IgD-negative memory B cell (primary cell): Measurements from ENCODE around the gene SZT2. TPM values are rescaled to one million over a fixed set of nuclear protein-coding genes. Genes with fewer than 3 reads are reported as not detected.
A peak's percentile ranks its signal among the peaks of the same experiment; 100 is the strongest.
"Not testable (repeated sequence)": the region's sequence is repeated elsewhere in the genome, so short reads cannot be mapped to it uniquely, and the experiment has no call there.

ENCODE experiments used
- H3K27ac Mint-ChIP-seq, 3 donors: one replicate each; pipeline ENCODE4 v1.8.0; 2020 to 2022; ENCODE audit warnings: mild to moderate bottlenecking in 3 of 3, mixed read lengths in 3 of 3, moderate library complexity in 1 of 3
- H3K27me3 Mint-ChIP-seq: one replicate; pipeline ENCODE4 v1.8.0; 2021; ENCODE audit warnings: mixed read lengths
- H3K36me3 Mint-ChIP-seq: one replicate; pipeline ENCODE4 v1.8.0; 2020; ENCODE audit warnings: mild to moderate bottlenecking, mixed read lengths
- H3K4me1 Mint-ChIP-seq, 3 donors: one replicate each; pipeline ENCODE4 v1.8.0; 2020 to 2022; ENCODE audit warnings: mixed read lengths in 3 of 3, mild to moderate bottlenecking in 1 of 3
- H3K4me3 Mint-ChIP-seq, 4 donors: one replicate each; pipeline ENCODE4 v1.8.0; 2020 to 2022; ENCODE audit warnings: mild to moderate bottlenecking in 4 of 4, mixed read lengths in 4 of 4, moderate library complexity in 3 of 4
- H3K9me3 Mint-ChIP-seq, 3 donors: one replicate each; pipeline ENCODE4 v1.8.0; 2020 to 2021; ENCODE audit warnings: mixed read lengths in 3 of 3, mild to moderate bottlenecking in 1 of 3
- polyA plus RNA-seq: library from polyadenylated mRNA; unstranded; fragments of 300-500 nt; fragmentation: Illumina TruSeq; gene quantifications from one replicate; pipeline ENCODE4 v1.2.3, GENCODE V29; 2021

The SZT2 gene
- polyA plus RNA-seq, 1 donor from 2014 or later: 8.0 TPM

DNA sequence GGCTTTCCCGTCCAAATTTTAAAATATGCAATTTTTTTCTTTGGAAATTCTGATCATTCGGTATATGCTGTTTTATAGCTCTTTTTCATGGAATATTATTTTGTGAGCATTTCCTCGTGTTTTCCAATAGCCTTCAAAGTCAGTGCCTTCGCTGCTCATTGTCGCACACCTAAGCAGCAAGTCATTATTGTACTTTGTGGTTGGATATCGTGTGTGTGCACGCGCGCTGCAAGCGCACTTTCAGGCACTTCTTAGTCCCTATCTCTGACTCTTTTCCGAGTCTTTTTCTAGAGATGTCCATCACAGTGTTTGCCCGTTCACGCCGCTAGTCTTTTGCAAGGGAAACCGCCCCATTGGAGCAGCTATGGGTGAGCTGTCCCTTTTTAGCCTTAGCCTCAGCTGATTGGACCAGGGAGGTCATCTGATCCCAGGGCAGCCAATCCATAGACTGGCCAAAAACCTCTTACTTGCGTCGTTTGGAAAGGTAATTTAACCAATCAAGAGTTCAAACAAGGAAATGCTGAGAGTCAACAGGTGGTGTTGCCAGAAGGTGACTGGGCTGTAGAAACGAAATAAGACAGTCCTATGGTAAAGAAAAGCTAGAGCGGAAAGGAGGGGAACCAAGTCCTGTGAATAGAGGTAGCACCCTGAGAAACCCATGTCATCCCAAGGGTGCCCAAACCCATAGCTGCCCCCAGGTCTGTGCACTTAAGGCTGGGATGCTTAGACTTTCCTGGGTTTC lies 64.7 kb downstream of the SZT2 start:
- peak overlapping the region; percentile 91 to 98 (median 94) for H3K4me3 Mint-ChIP-seq
- no peaks in the 10 kb centered on the region for H3K9me3 Mint-ChIP-seq
- peak overlapping the region; percentile 51 to 90 (median 68) for H3K27ac Mint-ChIP-seq
- H3K4me1 Mint-ChIP-seq: peaks cover 6 to 12% (median 12%) of the 10 kb centered on the region in 3 donors
- peaks cover 12% of the 10 kb centered on the region for H3K27me3 Mint-ChIP-seq
- H3K36me3 Mint-ChIP-seq: peaks cover 3% of the 10 kb centered on the region

DNA sequence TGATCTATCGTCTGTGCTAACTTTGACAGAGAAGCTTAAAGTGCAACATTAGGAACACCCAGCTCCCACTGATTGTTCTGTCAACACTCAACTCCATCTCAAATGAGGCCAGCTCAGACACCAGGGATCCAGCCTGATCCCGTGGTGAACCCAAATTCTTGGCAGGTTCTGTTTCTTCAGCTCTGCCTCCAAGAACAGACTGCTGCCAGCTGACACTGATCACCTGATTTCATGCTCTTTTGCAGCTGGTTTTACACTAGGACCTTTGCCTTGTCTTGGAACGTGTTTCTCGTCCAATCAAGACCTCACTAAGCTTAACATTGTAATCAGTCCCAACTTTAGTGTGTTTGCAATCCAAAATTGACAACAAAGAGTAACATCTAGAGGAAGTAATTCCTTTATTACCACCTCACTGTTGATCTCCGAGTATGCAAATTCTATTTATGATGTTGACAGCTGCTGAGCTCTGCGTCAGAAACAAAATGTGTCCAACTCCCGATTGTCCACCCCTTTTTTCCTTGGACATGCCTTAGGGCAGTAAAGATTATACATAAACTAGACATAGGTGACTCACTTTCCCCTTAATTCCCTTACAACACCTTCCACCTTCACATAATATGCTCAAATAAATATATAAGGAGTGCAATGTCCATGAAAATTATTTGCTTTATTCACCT lies 65.7 kb downstream of the SZT2 start:
- H3K4me1 Mint-ChIP-seq: peaks cover 6 to 12% (median 12%) of the 10 kb centered on the region in 3 donors
- H3K36me3 Mint-ChIP-seq: peaks cover 3% of the 10 kb centered on the region
- H3K4me3 Mint-ChIP-seq: peak overlapping the region in 2 of 4 donors; percentile 60 to 98
- no peaks in the 10 kb centered on the region for H3K9me3 Mint-ChIP-seq
- H3K27ac Mint-ChIP-seq: no peak overlapping the region
- H3K27me3 Mint-ChIP-seq: peaks cover 12% of the 10 kb centered on the region

DNA sequence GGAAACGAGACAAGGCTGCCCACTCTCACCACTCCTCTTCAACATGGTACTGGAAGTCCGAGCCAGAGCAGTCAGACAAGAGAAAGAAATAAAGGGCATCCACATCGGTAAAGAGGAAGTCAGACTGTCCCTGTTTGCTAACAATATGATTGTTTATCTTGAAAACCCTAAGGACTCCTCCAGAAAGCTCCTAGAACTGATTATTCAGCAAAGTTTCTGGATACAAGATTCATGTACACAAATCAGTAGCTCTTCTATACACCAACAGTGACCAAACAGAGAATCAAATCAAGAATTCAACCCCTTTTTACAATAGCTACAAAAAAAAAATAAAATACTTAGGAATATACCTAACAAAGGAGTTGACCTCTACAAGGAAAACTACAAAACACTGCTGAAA lies 68.7 kb downstream of the SZT2 start:
- H3K9me3 Mint-ChIP-seq, H3K36me3 Mint-ChIP-seq, H3K4me3 Mint-ChIP-seq, H3K4me1 Mint-ChIP-seq, H3K27ac Mint-ChIP-seq: not testable (repeated sequence)
- H3K27me3 Mint-ChIP-seq: peaks cover 12% of the 10 kb centered on the region

DNA sequence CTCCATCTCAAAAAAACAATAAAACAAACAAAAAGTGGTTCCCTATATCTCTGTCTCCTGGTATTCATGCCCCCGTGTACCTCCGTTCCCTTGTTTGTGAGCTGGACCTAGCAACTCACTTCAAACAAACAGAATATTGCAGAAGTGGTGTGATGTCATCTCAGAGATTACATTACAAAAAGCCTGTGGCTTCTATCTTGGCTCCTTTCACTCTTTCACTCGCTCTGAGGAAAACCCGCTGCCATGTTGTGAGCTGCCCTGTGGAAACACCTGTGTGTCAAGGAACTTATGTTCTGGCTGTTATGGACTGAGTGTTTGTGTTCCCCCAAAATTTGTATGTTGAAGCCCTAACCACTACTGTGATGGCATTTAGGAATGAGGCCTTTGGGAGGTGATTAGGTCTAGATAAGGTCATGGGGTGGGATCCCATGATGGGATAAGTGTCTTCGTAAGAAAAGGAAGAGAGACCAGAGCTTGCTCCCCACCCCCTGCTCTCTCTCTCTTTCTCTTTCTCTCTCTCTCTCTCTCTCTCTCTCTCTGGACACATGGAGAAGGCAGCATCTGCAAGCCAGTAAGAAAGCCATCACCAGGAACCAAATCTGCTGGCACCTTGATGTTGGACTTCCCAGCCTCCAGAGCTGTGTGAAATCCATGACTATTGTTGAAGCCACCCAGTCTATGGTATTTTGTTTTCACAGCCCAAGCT lies 71.4 kb downstream of the SZT2 start:
- Mint-ChIP-seq H3K9me3 (peaks cover 0 to 2% (median 2%) of the 10 kb centered on the region in 3 donors), H3K27me3 (peaks cover 12% of the 10 kb centered on the region), H3K4me1 (peaks cover 0 to 1% (median 0%) of the 10 kb centered on the region in 3 donors), H3K4me3 (peak overlapping the region in 1 of 4 donors; percentile 30), H3K36me3 (peaks cover 3% of the 10 kb centered on the region), H3K27ac (no peak overlapping the region)

DNA sequence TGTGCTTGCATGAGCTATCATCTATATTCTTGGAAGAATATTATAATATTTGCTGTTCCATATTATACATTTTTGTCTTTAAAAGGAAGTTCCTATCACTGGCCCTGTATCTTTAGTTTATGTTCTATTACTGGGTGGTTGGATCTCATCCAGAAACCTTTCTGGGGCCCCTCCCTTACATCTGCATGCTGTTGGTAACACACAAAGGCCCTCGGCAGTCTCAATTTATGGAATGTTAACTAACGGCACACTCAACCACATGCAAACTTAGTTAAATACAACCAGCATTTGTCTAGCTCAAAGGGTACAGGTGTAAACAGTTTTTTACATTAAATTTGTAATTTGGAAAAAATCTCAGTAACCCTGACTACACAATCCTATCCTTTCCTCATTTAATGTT lies 73.8 kb downstream of the SZT2 start:
- Mint-ChIP-seq H3K4me3 (no peak overlapping the region), H3K27ac (no peak overlapping the region)

DNA sequence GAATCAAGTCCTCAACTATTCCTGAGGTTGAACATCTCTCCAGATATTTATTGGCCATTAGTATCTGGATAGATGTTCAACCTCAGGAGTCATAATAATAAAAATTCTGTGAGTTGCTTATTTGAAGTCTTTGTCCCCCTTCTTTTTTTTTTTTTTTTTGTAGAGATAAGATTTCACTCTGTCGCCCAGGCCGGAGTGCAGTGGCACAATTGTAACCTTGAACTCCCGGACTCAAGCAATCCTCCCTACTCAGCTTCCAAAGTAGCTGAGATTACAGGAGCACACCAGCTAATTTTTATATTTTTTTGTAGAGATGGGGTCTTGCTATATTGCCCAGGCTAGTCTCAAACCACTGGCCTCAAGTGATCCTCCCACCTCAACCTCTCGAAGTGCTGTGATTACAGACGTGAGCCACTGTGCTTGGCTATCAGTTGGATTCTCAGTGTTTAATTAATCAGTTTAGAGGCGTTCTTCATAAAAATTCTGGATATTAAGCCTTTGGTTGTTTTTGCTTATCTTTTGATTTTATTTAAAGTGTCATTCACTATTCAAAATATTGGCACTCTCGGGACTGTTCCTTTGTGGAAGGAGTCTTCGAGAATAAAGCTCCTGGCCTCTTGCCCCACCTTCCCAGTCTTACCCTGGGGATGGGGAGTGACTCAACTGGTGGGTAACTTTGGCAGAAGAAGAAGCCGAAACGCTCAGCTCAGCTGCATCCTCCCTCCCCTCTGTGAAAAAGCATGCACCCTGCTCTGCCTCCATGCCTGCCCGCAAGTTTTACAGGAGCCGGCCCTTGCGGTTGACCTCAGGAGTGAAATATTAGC lies 75.2 kb downstream of the SZT2 start:
- no peaks in the 10 kb centered on the region for H3K27me3 Mint-ChIP-seq

More for the DNA sequence above, 73.8 kb downstream of the SZT2 start:
- peaks cover 0 to 2% (median 2%) of the 10 kb centered on the region in 3 donors for H3K9me3 Mint-ChIP-seq
- H3K4me1 Mint-ChIP-seq: peaks cover 0 to 1% (median 0%) of the 10 kb centered on the region in 3 donors
- peaks cover 4% of the 10 kb centered on the region for H3K27me3 Mint-ChIP-seq
- no peaks in the 10 kb centered on the region for H3K36me3 Mint-ChIP-seq

GRCh38 chr1:43465505-43466067 lies 75.9 kb downstream of the SZT2 start:
- Mint-ChIP-seq H3K4me3 (no peak overlapping the region), H3K9me3 (peaks cover 0 to 2% (median 2%) of the 10 kb centered on the region in 3 donors), H3K27ac (no peak overlapping the region), H3K27me3 (no peaks in the 10 kb centered on the region), H3K4me1 (peaks cover 0 to 1% (median 0%) of the 10 kb centered on the region in 3 donors), H3K36me3 (no peaks in the 10 kb centered on the region)

More for the DNA sequence above, 75.2 kb downstream of the SZT2 start:
- H3K9me3 Mint-ChIP-seq: peaks cover 0 to 2% (median 2%) of the 10 kb centered on the region in 3 donors
- H3K36me3 Mint-ChIP-seq: no peaks in the 10 kb centered on the region
- H3K4me3 Mint-ChIP-seq: no peak overlapping the region
- no peak overlapping the region for H3K27ac Mint-ChIP-seq
- peaks cover 0 to 1% (median 0%) of the 10 kb centered on the region in 3 donors for H3K4me1 Mint-ChIP-seq

GRCh38 chr1:43466403-43466802 lies 76.7 kb downstream of the SZT2 start:
- no peaks in the 10 kb centered on the region for H3K36me3 Mint-ChIP-seq
- H3K27me3 Mint-ChIP-seq: no peaks in the 10 kb centered on the region
- H3K4me1 Mint-ChIP-seq: peaks cover 0 to under 1% (median 0%) of the 10 kb centered on the region in 3 donors
- no peaks in the 10 kb centered on the region for H3K9me3 Mint-ChIP-seq
- no peak overlapping the region for H3K27ac Mint-ChIP-seq
- H3K4me3 Mint-ChIP-seq: no peak overlapping the region

DNA sequence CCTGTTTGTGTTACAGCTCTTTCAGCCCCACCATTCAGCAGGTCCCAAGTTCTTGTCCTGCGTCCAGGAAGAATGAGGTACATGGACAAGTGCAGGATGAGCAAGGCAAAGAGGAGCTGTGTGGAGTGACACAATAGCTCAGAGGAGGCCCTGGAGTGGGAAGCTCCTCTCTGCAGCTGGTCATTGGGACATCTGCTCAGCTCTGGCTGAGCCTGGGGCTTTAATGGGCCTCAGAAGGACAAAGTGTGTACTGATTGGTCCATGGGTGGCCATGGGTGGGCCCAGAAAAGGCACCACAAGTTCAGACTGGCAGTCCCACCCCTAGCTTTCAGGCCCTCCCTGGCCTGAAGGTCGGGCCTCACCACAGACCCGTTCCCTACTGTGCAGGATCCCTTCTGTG lies 78.7 kb downstream of the SZT2 start:
- H3K27ac Mint-ChIP-seq: no peak overlapping the region
- H3K9me3 Mint-ChIP-seq: no peaks in the 10 kb centered on the region
- H3K27me3 Mint-ChIP-seq: no peaks in the 10 kb centered on the region
- no peaks in the 10 kb centered on the region for H3K4me1 Mint-ChIP-seq
- H3K4me3 Mint-ChIP-seq: no peak overlapping the region
- no peaks in the 10 kb centered on the region for H3K36me3 Mint-ChIP-seq

GRCh38 chr1:43469932-43470331 lies 80.2 kb downstream of the SZT2 start:
- Mint-ChIP-seq H3K4me3 (no peak overlapping the region), H3K9me3 (no peaks in the 10 kb centered on the region), H3K27me3 (peaks cover 1% of the 10 kb centered on the region), H3K4me1 (peaks cover 2 to 6% (median 4%) of the 10 kb centered on the region in 3 donors), H3K27ac (no peak overlapping the region), H3K36me3 (no peaks in the 10 kb centered on the region)

DNA sequence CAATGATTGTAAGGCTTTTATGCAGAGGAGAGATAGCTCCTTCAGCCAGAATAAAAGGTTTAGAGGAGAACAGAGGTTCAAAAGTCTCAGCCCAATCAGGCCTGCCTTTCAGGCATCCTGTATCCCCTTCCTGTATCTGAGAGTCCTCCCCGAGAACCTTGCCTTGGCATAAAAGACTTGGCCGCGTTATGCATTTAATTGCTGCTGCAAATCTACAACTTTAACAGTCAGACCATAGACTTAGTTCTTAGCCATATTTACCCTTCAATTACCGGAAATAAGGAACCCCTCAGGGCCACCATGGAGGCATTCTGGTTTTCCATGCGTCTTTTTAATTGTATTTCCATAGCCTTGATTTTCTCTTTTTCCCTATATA lies 82.4 kb downstream of the SZT2 start:
- Mint-ChIP-seq H3K9me3 (no peaks in the 10 kb centered on the region), H3K27ac (no peak overlapping the region)

DNA sequence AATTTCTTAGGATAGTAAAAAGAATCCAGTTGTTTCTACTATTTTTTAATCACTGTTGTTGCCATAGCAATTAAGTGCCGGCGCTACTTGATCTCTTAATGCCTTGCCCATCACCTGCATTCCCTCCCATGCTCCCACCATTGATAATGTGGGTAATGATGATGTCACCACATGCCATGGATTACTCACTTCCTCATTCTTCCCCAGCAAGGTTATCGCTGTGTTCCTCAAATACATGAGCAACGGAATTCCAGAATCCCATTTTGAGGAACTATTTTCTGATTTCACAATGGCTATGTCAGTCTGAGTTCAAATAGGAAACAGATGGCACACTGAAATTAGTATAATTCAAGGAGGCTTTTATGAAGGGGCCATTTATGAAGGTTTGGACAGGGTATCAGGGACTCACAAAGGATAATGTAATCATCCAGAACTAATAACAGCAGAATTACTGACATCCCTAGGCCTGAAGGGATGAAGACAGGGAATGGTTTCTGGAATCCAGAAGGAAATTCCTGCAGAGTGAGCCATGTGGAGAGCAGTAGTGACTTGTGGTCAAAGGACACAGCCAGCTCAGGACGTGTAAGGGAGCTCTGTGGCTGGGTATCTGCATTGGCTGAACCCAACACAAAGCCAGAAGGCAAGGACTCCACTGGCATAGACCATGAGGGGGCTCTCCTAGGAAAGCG lies 82.9 kb downstream of the SZT2 start:
- H3K4me1 Mint-ChIP-seq, H3K27me3 Mint-ChIP-seq, H3K4me3 Mint-ChIP-seq, H3K9me3 Mint-ChIP-seq, H3K27ac Mint-ChIP-seq, H3K36me3 Mint-ChIP-seq: not testable (repeated sequence)

More for the DNA sequence above, 82.4 kb downstream of the SZT2 start:
- Mint-ChIP-seq H3K4me3 (no peak overlapping the region), H3K36me3 (no peaks in the 10 kb centered on the region), H3K4me1 (peaks cover 2 to 6% (median 4%) of the 10 kb centered on the region in 3 donors), H3K27me3 (peaks cover 1% of the 10 kb centered on the region)

- peaks cover 2 to 6% (median 4%) of the 10 kb centered on the region in 3 donors for H3K4me1 Mint-ChIP-seq
- H3K9me3 Mint-ChIP-seq: no peaks in the 10 kb centered on the region
- no peak overlapping the region for H3K27ac Mint-ChIP-seq
- peaks cover 3% of the 10 kb centered on the region for H3K27me3 Mint-ChIP-seq
- H3K36me3 Mint-ChIP-seq: peaks cover 2% of the 10 kb centered on the region
- H3K4me3 Mint-ChIP-seq: no peak overlapping the region
These were observed 83.8 kb downstream of the SZT2 start for GRCh38 chr1:43473463-43473862.
